Fibroblast of pulmonary artery (primary cell): ENCODE measurements around the gene MYRF.

Source experiments
- DNase-seq: peaks from one replicate; pipeline ENCODE4 v3.0.0-alpha.2; 2010; ENCODE audit warnings: low read depth
- H3K4me3 ChIP-seq: replicated peaks from 2 replicates; pipeline ENCODE4 v1.5.1; 2011; ENCODE audit warnings: low read depth, mild to moderate bottlenecking, control low read depth, low read length, moderate library complexity
- CTCF ChIP-seq: IDR thresholded peaks from 2 replicates; pipeline ENCODE4 v1.5.1; 2011; ENCODE audit warnings: mild to moderate bottlenecking, control low read depth, low read length, inconsistent platforms; ENCODE audit errors: missing control alignments

Gene MYRF

GRCh38 chr11:61811831-61812230, 59.4 kb downstream of the MYRF start:
- no peak for DNase-seq
- no peak for TF ChIP-seq CTCF
- no peak overlapping the region for H3K4me3 ChIP-seq

GRCh38 chr11:61812736-61813411, 60.4 kb downstream of the MYRF start:
- no peak overlapping the region for H3K4me3 ChIP-seq
- DNase-seq = no peak
- TF ChIP-seq CTCF = no peak

- peak overlapping the region; percentile 83 for H3K4me3 ChIP-seq
- peak; percentile 49 for DNase-seq
- TF ChIP-seq CTCF = no peak
Measured at GRCh38 chr11:61814247-61814957, 62.0 kb downstream of the MYRF start.

GRCh38 chr11:61814958-61815789, 62.7 kb downstream of the MYRF start:
- H3K4me3 ChIP-seq = peak overlapping the region; percentile 83
- peak; percentile 97 for DNase-seq
- no peak for TF ChIP-seq CTCF

GRCh38 chr11:61815790-61816735, 63.6 kb downstream of the MYRF start:
- peak overlapping the region; percentile 83 for H3K4me3 ChIP-seq
- DNase-seq = peak; percentile 79
- no peak for TF ChIP-seq CTCF
